ENCODE measurements around the gene SEC24B.
A peak's percentile ranks its signal among the peaks of the same experiment; 100 is the strongest.

SEC24B gene

GRCh38 chr4:109425405-109425804, 8.2 kb upstream of the SEC24B start:
- no peak overlapping the region for H3K4me3 ChIP-seq (ENCODE audit: control insufficient read depth, low read depth, low read length)
- no peak for DNase-seq (ENCODE audit: low read depth)
- TF ChIP-seq, protein P1, sequence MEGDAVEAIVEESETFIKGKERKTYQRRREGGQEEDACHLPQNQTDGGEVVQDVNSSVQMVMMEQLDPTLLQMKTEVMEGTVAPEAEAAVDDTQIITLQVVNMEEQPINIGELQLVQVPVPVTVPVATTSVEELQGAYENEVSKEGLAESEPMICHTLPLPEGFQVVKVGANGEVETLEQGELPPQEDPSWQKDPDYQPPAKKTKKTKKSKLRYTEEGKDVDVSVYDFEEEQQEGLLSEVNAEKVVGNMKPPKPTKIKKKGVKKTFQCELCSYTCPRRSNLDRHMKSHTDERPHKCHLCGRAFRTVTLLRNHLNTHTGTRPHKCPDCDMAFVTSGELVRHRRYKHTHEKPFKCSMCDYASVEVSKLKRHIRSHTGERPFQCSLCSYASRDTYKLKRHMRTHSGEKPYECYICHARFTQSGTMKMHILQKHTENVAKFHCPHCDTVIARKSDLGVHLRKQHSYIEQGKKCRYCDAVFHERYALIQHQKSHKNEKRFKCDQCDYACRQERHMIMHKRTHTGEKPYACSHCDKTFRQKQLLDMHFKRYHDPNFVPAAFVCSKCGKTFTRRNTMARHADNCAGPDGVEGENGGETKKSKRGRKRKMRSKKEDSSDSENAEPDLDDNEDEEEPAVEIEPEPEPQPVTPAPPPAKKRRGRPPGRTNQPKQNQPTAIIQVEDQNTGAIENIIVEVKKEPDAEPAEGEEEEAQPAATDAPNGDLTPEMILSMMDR (conservative IDR thresholded peaks at IDR 0.05; ENCODE audit: control insufficient read depth, insufficient read depth, low read depth, low read length): no peak

- H3K4me3 ChIP-seq (ENCODE audit: control insufficient read depth, low read depth, low read length): no peak overlapping the region
- TF ChIP-seq, protein P1 (conservative IDR thresholded peaks at IDR 0.05; ENCODE audit: control insufficient read depth, insufficient read depth, low read depth, low read length): no peak
- no peak for DNase-seq (ENCODE audit: low read depth)
These were observed 4.1 kb upstream of the SEC24B start for GRCh38 chr4:109429545-109429944.

- no peak for DNase-seq (ENCODE audit: low read depth)
- no peak overlapping the region for H3K4me3 ChIP-seq (ENCODE audit: control insufficient read depth, low read depth, low read length)
- TF ChIP-seq, protein P1 (conservative IDR thresholded peaks at IDR 0.05; ENCODE audit: control insufficient read depth, insufficient read depth, low read depth, low read length): no peak
These were observed 1.4 kb upstream of the SEC24B start for GRCh38 chr4:109432203-109432602.

- TF ChIP-seq, protein P1 (conservative IDR thresholded peaks at IDR 0.05; ENCODE audit: control insufficient read depth, insufficient read depth, low read depth, low read length): no peak
- H3K4me3 ChIP-seq (ENCODE audit: control insufficient read depth, low read depth, low read length): peak overlapping the region; percentile 85
- DNase-seq (ENCODE audit: low read depth): peak; percentile 74
These were observed 919 bp upstream of the SEC24B start for GRCh38 chr4:109432696-109433095.

DNA sequence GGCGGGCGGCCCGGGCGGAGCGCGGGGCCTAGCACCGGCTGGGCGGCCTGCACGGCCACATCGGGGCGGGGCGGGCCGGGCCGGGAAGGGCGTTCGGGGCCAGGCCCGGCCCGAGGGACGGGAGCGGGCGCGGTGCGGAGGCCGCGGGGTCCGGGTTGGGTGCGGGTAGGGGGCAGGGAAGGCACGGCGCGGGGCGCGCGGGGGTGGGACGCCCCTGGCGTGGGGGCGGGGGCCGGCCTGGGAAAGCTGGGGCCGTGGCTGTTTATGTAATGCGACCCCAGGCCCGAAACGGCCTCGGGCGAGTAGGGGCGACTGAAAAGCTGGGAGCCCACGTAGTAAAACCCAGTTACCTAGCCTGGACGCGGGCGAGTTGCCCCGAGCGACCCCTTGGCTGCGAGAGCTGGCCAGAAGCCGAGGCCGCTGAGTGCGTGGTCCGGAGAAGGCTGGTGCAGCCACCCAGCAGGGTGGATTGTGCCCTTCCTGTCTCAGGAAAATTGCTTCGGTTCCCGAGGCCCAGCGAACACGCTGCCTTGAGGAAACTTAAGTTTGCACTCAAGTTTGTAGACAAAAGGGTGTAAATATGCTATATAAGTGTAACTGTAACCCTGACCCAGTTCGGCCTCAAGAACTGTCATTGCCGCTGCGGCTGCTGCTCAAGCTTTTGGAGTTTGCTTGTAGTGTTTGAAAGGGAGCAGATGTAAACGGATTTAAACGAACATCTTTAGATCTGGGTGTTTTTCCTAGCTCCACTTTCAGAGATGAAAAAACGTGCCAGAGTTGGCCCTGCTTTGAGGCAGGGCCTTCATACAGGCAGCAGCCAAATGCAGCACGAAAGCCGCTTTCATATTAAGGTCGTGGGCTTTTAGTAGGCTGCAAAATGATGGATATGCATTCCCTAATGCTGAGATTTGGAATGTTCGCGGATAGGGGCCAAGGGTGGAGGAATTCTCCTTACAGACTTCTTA, 674 bp downstream of the SEC24B start:
- peak; percentile 17 for DNase-seq (ENCODE audit: low read depth)
- peak overlapping the region; percentile 85 for H3K4me3 ChIP-seq (ENCODE audit: control insufficient read depth, low read depth, low read length)
- TF ChIP-seq, protein P1 (conservative IDR thresholded peaks at IDR 0.05; ENCODE audit: control insufficient read depth, insufficient read depth, low read depth, low read length): no peak

DNA sequence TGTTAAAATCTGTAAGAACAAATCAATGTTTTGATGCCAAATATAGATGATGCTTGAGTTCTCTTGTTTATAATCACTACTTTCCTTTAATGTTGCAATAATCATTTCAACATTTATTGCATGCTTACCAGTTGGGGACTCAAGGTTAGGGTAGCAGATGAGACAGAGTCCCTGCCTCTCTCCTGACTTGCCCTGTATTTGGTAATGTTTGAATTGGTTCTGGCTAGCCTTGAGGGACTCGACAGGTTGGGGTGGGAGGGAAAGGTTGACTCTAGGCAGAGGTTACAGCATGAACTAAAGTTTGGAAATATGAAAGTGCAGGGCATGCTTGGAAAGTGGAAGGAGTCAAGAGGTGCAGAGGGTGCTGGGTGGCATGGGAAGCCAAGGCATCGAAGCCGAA, 2.0 kb downstream of the SEC24B start:
- DNase-seq (ENCODE audit: low read depth): peak; percentile 20
- TF ChIP-seq, protein P1 (conservative IDR thresholded peaks at IDR 0.05; ENCODE audit: control insufficient read depth, insufficient read depth, low read depth, low read length): no peak
- no peak overlapping the region for H3K4me3 ChIP-seq (ENCODE audit: control insufficient read depth, low read depth, low read length)

Measured in fibroblast of mammary gland (primary cell).